H9 (cell line): Measurements from ENCODE around the gene THSD4. TPM values are rescaled to one million over a fixed set of nuclear protein-coding genes. Genes with fewer than 3 reads are reported as not detected.

Experiments
- DNase-seq: peaks from one replicate; pipeline ENCODE4 v3.0.0-alpha.2; 2017
- H2AFZ ChIP-seq: one replicate; pipeline ENCODE4 v1.6.1; 2013; ENCODE audit warnings: mild to moderate bottlenecking, low read length, control low read depth, moderate library complexity
- H2AK5ac ChIP-seq: 2 replicates; pipeline ENCODE4 v1.6.1; 2013; ENCODE audit warnings: low read length, control low read depth, mixed read lengths; ENCODE audit not compliant: insufficient read length
- H2BK120ac ChIP-seq: one replicate; pipeline ENCODE4 v1.6.1; 2013; ENCODE audit warnings: low read depth, mild to moderate bottlenecking, low read length, control low read depth, inconsistent platforms; ENCODE audit not compliant: poor library complexity, severe bottlenecking
- H2BK12ac ChIP-seq: 2 replicates; pipeline ENCODE4 v1.6.1; 2013; ENCODE audit warnings: low read length, control low read depth, mixed read lengths, low read depth; ENCODE audit not compliant: insufficient read length
- H2BK15ac ChIP-seq: 2 replicates; pipeline ENCODE4 v1.6.1; 2013; ENCODE audit warnings: low read depth, low read length, control low read depth
- H2BK20ac ChIP-seq: one replicate; pipeline ENCODE4 v1.6.1; 2013; ENCODE audit warnings: low read depth, mild to moderate bottlenecking, low read length, control low read depth, inconsistent platforms; ENCODE audit not compliant: poor library complexity, severe bottlenecking
- H2BK5ac ChIP-seq: 2 replicates; pipeline ENCODE4 v1.6.1; 2013; ENCODE audit warnings: low read length, control low read depth, mixed read lengths; ENCODE audit not compliant: insufficient read length
- H3K14ac ChIP-seq: 2 replicates; pipeline ENCODE4 v1.6.1; 2013; ENCODE audit warnings: low read length, control low read depth; ENCODE audit not compliant: insufficient read depth
- H3K18ac ChIP-seq: 2 replicates; pipeline ENCODE4 v1.6.1; 2013; ENCODE audit warnings: low read depth, mild to moderate bottlenecking, mixed read lengths, low read length, control low read depth; ENCODE audit not compliant: insufficient read length
- H3K23ac ChIP-seq: 2 replicates; pipeline ENCODE4 v1.6.1; 2013; ENCODE audit warnings: low read length, control low read depth, mixed read lengths, low read depth; ENCODE audit not compliant: insufficient read length
- H3K23me2 ChIP-seq: 2 replicates; pipeline ENCODE4 v1.6.1; 2013; ENCODE audit warnings: low read depth, mild to moderate bottlenecking, mixed read lengths, low read length, control low read depth; ENCODE audit not compliant: insufficient read length, poor library complexity, severe bottlenecking
- H3K27ac ChIP-seq: 2 replicates; pipeline ENCODE4 v1.5.1; 2013; ENCODE audit warnings: low read length, control low read depth, mixed read lengths, low read depth; ENCODE audit not compliant: insufficient read length
- H3K27me3 ChIP-seq: 2 replicates; pipeline ENCODE4 v1.6.1; 2013; ENCODE audit warnings: low read length, control low read depth, inconsistent platforms; ENCODE audit not compliant: insufficient read depth
- H3K4ac ChIP-seq: 2 replicates; pipeline ENCODE4 v1.6.1; 2013; ENCODE audit warnings: low read depth, mild to moderate bottlenecking, control low read depth, inconsistent platforms, low read length, moderate library complexity
- H3K4me1 ChIP-seq: 2 replicates; pipeline ENCODE4 v1.6.1; 2013; ENCODE audit warnings: low read length, control low read depth, inconsistent platforms; ENCODE audit not compliant: insufficient read depth
- H3K4me2 ChIP-seq: 2 replicates; pipeline ENCODE4 v1.6.1; 2013; ENCODE audit warnings: low read length, control low read depth, mixed read lengths; ENCODE audit not compliant: insufficient read length, insufficient read depth
- H3K56ac ChIP-seq: 2 replicates; pipeline ENCODE4 v1.6.1; 2013; ENCODE audit warnings: low read depth, mild to moderate bottlenecking, mixed read lengths, low read length, control low read depth; ENCODE audit not compliant: insufficient read length
- H3K79me1 ChIP-seq: 2 replicates; pipeline ENCODE4 v1.6.1; 2013; ENCODE audit warnings: low read depth, mild to moderate bottlenecking, moderate library complexity, low read length, control low read depth, inconsistent platforms; ENCODE audit not compliant: insufficient read depth, poor library complexity, severe bottlenecking
- H3K79me2 ChIP-seq: 2 replicates; pipeline ENCODE4 v1.6.1; 2013; ENCODE audit warnings: low read length, control low read depth, inconsistent platforms; ENCODE audit not compliant: insufficient read depth
- H3K9ac ChIP-seq: 2 replicates; pipeline ENCODE4 v1.6.1; 2013; ENCODE audit warnings: low read length, control low read depth, mixed read lengths; ENCODE audit not compliant: insufficient read length; ENCODE audit errors: extremely low read depth
- H3K9me3 ChIP-seq: one replicate; pipeline ENCODE4 v1.6.1; 2013; ENCODE audit warnings: low read depth, low read length, inconsistent platforms; ENCODE audit not compliant: control insufficient read depth
- H3T11ph ChIP-seq: one replicate; pipeline ENCODE4 v1.6.1; 2013; ENCODE audit warnings: mild to moderate bottlenecking, low read length, control low read depth, inconsistent platforms
- H4K20me1 ChIP-seq: one replicate; pipeline ENCODE4 v1.6.1; 2013; ENCODE audit not compliant: control insufficient read depth, insufficient read length, insufficient read depth
- H4K5ac ChIP-seq: 2 replicates; pipeline ENCODE4 v1.6.1; 2013; ENCODE audit warnings: low read depth, mild to moderate bottlenecking, mixed read lengths, low read length, control low read depth; ENCODE audit not compliant: insufficient read length
- H4K8ac ChIP-seq: replicated peaks from 2 replicates; pipeline ENCODE4 v1.6.1; 2013; ENCODE audit warnings: low read length, control low read depth, mixed read lengths, low read depth; ENCODE audit not compliant: insufficient read length
- H4K91ac ChIP-seq: 2 replicates; pipeline ENCODE4 v1.6.1; 2013; ENCODE audit warnings: low read depth, mild to moderate bottlenecking, moderate library complexity, mixed read lengths, low read length, control low read depth; ENCODE audit not compliant: insufficient read length
- H3K27ac Mint-ChIP-seq, 3 experiments: 2 replicates in 2 of 3; 3 replicates in 1 of 3; pipeline ENCODE4 v1.8.0; 2020 to 2021; ENCODE audit warnings: mixed read lengths in 3 of 3, mild to moderate bottlenecking in 1 of 3, moderate library complexity in 1 of 3
- H3K27me3 Mint-ChIP-seq: 2 replicates; pipeline ENCODE4 v1.8.0; 2021; ENCODE audit warnings: low read depth, mild to moderate bottlenecking, moderate library complexity, mixed read lengths
- H3K36me3 Mint-ChIP-seq, 3 experiments: 2 replicates in 2 of 3; 3 replicates in 1 of 3; pipeline ENCODE4 v1.8.0; 2020 to 2021; ENCODE audit warnings: low read depth in 3 of 3, mixed read lengths in 3 of 3; ENCODE audit not compliant: insufficient read depth in 1 of 3
- H3K4me1 Mint-ChIP-seq, 2 experiments: 2 replicates each; pipeline ENCODE4 v1.8.0; 2020; ENCODE audit warnings: mixed read lengths in 2 of 2
- H3K4me3 Mint-ChIP-seq, 2 experiments: 2 replicates in 1 of 2; 3 replicates in 1 of 2; pipeline ENCODE4 v1.8.0; 2020 to 2021; ENCODE audit warnings: mild to moderate bottlenecking in 2 of 2, mixed read lengths in 2 of 2, moderate library complexity in 1 of 2
- H3K9me3 Mint-ChIP-seq, 2 experiments: 2 replicates in 1 of 2; 3 replicates in 1 of 2; pipeline ENCODE4 v1.8.0; 2020; ENCODE audit warnings: mild to moderate bottlenecking in 2 of 2, mixed read lengths in 2 of 2, moderate library complexity in 1 of 2
- WGBS: extraction: QIAGEN DNeasy Blood & Tissue Kit; methylation state at CpG from one replicate; pipeline ENCODE4 v1.1.7; 2013; ENCODE audit warnings: missing lambda C conversion rate, low lambda C conversion rate, mixed read lengths; ENCODE audit not compliant: insufficient read length; ENCODE audit errors: extremely low coverage; 5-methylcytosine and 5-hydroxymethylcytosine counted together
- total RNA-seq: library from RNA; stranded (reverse); gene quantifications from 2 replicates; pipeline ENCODE4 v1.2.1, GENCODE V29; 2021
- TF ChIP-seq, protein P1 (sequence below): fragments of 200-600 bp; sonication (generic); conservative IDR thresholded peaks from 3 replicates; pipeline ENCODE4 v1.8.0; 2021; ENCODE audit warnings: antibody characterized with exemption, mild to moderate bottlenecking

Gene THSD4
- total RNA-seq, 1 experiment from 2014 or later: 5.5 TPM

DNA sequence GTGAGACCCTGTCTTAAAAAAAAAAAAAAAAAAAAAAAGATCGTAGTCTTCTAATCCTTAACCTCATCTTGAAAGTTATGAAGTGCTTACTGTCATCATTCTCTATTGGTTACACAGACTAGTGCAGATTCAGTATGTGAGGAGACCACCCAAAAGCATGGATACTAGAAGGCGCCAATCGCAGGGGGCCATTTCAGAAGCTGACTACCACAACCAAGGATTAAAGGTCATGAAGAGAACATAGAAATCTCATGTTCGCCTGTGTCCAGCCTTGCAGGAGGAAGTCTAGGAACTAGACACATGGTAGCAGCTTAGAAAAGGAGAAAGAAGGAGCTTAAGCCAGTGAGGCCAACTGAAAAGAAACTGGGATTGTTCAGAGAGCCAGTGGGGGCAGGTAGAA, 207.8 kb downstream of the THSD4 start:
- Histone ChIP-seq H3K4me2 (no peak overlapping the region), H3K4ac (no peak overlapping the region), H2BK120ac (no peak overlapping the region), H2AFZ (no peak overlapping the region), H4K8ac (no peak overlapping the region), H3K9ac (no peak overlapping the region), H4K20me1 (no peaks in the 10 kb centered on the region), H3T11ph (no peak overlapping the region), H4K91ac (no peak overlapping the region), H2BK12ac (no peak overlapping the region), H3K79me2 (no peaks in the 10 kb centered on the region), H3K18ac (no peak overlapping the region), H2AK5ac (no peak overlapping the region), H2BK20ac (no peak overlapping the region), H4K5ac (no peak overlapping the region), H3K23me2 (no peaks in the 10 kb centered on the region), H3K56ac (no peak overlapping the region), H2BK5ac (no peak overlapping the region), H3K14ac (no peak overlapping the region), H3K23ac (no peak overlapping the region), H3K4me1 (no peaks in the 10 kb centered on the region; the same call in 1 of the 2 replicates), H3K79me1 (no peaks in the 10 kb centered on the region), H3K27ac (no peak overlapping the region), H3K27me3 (no peaks in the 10 kb centered on the region), H2BK15ac (no peak overlapping the region), H3K9me3 (no peaks in the 10 kb centered on the region)
- H3K4me1 Mint-ChIP-seq: peaks cover 0 to 6% of the 10 kb centered on the region in 2 experiments; a peak in 2 of 4 replicates
- WGBS: no CpG with 5 or more reads among the region's 4 CpGs
- TF ChIP-seq, protein P1, sequence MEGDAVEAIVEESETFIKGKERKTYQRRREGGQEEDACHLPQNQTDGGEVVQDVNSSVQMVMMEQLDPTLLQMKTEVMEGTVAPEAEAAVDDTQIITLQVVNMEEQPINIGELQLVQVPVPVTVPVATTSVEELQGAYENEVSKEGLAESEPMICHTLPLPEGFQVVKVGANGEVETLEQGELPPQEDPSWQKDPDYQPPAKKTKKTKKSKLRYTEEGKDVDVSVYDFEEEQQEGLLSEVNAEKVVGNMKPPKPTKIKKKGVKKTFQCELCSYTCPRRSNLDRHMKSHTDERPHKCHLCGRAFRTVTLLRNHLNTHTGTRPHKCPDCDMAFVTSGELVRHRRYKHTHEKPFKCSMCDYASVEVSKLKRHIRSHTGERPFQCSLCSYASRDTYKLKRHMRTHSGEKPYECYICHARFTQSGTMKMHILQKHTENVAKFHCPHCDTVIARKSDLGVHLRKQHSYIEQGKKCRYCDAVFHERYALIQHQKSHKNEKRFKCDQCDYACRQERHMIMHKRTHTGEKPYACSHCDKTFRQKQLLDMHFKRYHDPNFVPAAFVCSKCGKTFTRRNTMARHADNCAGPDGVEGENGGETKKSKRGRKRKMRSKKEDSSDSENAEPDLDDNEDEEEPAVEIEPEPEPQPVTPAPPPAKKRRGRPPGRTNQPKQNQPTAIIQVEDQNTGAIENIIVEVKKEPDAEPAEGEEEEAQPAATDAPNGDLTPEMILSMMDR: no peak
- no peaks in the 10 kb centered on the region for H3K36me3 Mint-ChIP-seq
- peak overlapping the region in 1 of 3 experiments; percentile 71; a peak in 1 of 7 replicates for H3K27ac Mint-ChIP-seq
- H3K4me3 Mint-ChIP-seq: no peak overlapping the region
- no peaks in the 10 kb centered on the region; the same call in 1 of the 2 replicates for H3K27me3 Mint-ChIP-seq
- DNase-seq: no peak
- peaks cover 0 to under 1% of the 10 kb centered on the region in 2 experiments; a peak in 1 of 5 replicates for H3K9me3 Mint-ChIP-seq
